Cardiac muscle cell (in vitro differentiated cells and primary cell): ENCODE results near the gene SDCBP2. TPM values are rescaled to one million over a fixed set of nuclear protein-coding genes. Genes with fewer than 3 reads are reported as not detected.

ENCODE experiments used
- DNase-seq, 2 donors: peaks; one replicate each; pipeline versions ENCODE4 v3.0.0 to v3.0.0-alpha.2; 2010 to 2017; ENCODE audit warnings: low read depth in 1 of 2, low spot score in 1 of 2
- H3K27ac ChIP-seq: fragments of 200-600 bp; sonication (generic); 2 replicates; pipeline ENCODE4 v1.5.1; 2016
- H3K27me3 ChIP-seq: fragments of 200-600 bp; sonication (generic); 2 replicates; pipeline ENCODE4 v1.6.0; 2016; ENCODE audit warnings: control low read depth
- H3K36me3 ChIP-seq: fragments of 200-600 bp; sonication (generic); 2 replicates; pipeline ENCODE4 v1.5.1; 2016; ENCODE audit warnings: control low read depth
- H3K4me1 ChIP-seq: fragments of 200-600 bp; sonication (generic); 2 replicates; pipeline ENCODE4 v1.8.1; 2017; ENCODE audit warnings: low read depth, mild to moderate bottlenecking, mixed run types
- H3K4me3 ChIP-seq: fragments of 200-600 bp; sonication (generic); 2 replicates; pipeline ENCODE4 v1.5.1; 2016; ENCODE audit warnings: mild to moderate bottlenecking
- H3K9me3 ChIP-seq: fragments of 200-600 bp; sonication (generic); 2 replicates; pipeline ENCODE4 v1.5.1; 2017; ENCODE audit warnings: low read depth, mild to moderate bottlenecking, control low read depth
- CTCF ChIP-seq: IDR thresholded peaks from 2 replicates; pipeline ENCODE4 v1.5.1; 2012; ENCODE audit warnings: low read depth, mild to moderate bottlenecking, low read length
- polyA plus RNA-seq: library from polyadenylated mRNA; unstranded; fragments of >200 nt; fragmentation: Nextera tagmentation; extraction: Ambion mirVana; gene quantifications from 2 replicates; pipeline ENCODE4 v1.2.1, GENCODE V29; 2016
- total RNA-seq: library from RNA; depleted of rRNA; stranded (reverse); fragments of >200 nt; gene quantifications from 2 replicates; pipeline ENCODE4 v1.2.3, GENCODE V29; 2016

The SDCBP2 gene
- total and polyA plus RNA-seq, 2 experiments from 2014 or later, result 6.2 to 8.0 TPM

GRCh38 chr20:1274485-1275311, 54.2 kb downstream of the SDCBP2 start:
- no peaks in the 10 kb centered on the region for H3K9me3 ChIP-seq
- no peak overlapping the region for H3K27ac ChIP-seq
- H3K27me3 ChIP-seq, result no peaks in the 10 kb centered on the region
- TF ChIP-seq CTCF, result no peak
- no peak overlapping the region for H3K4me3 ChIP-seq
- no peaks in the 10 kb centered on the region for H3K36me3 ChIP-seq
- H3K4me1 ChIP-seq, result no peaks in the 10 kb centered on the region
- DNase-seq, result no peak

DNA sequence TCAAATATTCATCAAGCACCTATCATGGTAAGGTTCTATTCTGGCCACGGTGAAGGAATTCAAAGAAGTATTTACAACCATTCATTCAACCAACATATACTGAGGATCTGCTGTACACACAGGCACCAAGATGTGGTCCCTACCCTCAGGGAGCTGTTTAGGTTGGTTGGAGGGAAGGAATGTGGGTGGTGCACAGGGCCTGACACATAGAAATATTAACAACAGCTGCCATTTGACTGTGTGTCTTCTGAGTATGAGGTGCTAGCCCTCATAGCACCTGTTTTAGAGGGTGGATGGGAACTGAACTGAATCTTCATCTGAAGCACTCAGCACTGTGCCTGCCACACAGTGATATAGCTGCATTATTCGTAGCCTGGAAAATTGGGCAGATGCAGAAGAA, 55.6 kb downstream of the SDCBP2 start:
- Histone ChIP-seq H3K4me1 (peaks cover 3% of the 10 kb centered on the region), H3K9me3 (no peaks in the 10 kb centered on the region), H3K27me3 (no peaks in the 10 kb centered on the region), H3K36me3 (no peaks in the 10 kb centered on the region), H3K27ac (no peak overlapping the region), H3K4me3 (no peak overlapping the region)
- no peak for TF ChIP-seq CTCF
- no peak for DNase-seq

- no peak overlapping the region for H3K27ac ChIP-seq
- no peaks in the 10 kb centered on the region for H3K9me3 ChIP-seq
- DNase-seq, result no peak
- no peak for TF ChIP-seq CTCF
- H3K4me1 ChIP-seq, result peaks cover 9% of the 10 kb centered on the region
- H3K36me3 ChIP-seq, result no peaks in the 10 kb centered on the region
- no peaks in the 10 kb centered on the region for H3K27me3 ChIP-seq
- H3K4me3 ChIP-seq, result no peak overlapping the region
Observed at GRCh38 chr20:1272368-1273100, 56.4 kb downstream of the SDCBP2 start.

DNA sequence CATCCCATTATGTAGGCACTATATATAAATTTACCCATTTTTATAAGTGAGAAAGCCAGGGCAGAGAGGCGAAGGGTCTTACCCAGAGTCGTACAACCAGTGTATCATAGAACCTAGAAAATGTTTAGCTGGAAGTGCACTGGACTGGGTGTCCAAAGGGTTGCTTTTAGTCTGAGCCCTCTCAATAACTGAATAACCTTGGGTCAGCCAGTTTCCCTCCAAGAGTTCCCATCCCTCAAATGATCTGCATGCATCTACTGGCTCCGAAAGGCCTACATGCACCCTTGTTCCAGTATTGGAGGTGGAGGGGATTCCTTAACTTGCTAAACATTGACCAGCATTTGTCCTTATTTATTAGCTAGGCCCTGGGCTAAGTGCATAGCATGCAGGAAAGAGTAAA, 59.1 kb downstream of the SDCBP2 start:
- no peaks in the 10 kb centered on the region for H3K36me3 ChIP-seq
- DNase-seq, result no peak
- no peak for TF ChIP-seq CTCF
- H3K4me3 ChIP-seq, result no peak overlapping the region
- H3K27me3 ChIP-seq, result no peaks in the 10 kb centered on the region
- no peak overlapping the region for H3K27ac ChIP-seq
- H3K4me1 ChIP-seq, result peaks cover 9% of the 10 kb centered on the region
- H3K9me3 ChIP-seq, result no peaks in the 10 kb centered on the region

GRCh38 chr20:1269235-1269634, 59.7 kb downstream of the SDCBP2 start:
- TF ChIP-seq CTCF, result no peak
- H3K4me3 ChIP-seq, result no peak overlapping the region
- H3K27ac ChIP-seq, result no peak overlapping the region
- no peak for DNase-seq
- peaks cover 9% of the 10 kb centered on the region for H3K4me1 ChIP-seq
- no peaks in the 10 kb centered on the region for H3K36me3 ChIP-seq
- no peaks in the 10 kb centered on the region for H3K9me3 ChIP-seq
- H3K27me3 ChIP-seq, result no peaks in the 10 kb centered on the region
